Psoas muscle (tissue), 8 donors: Measurements from ENCODE around the gene CD69. TPM values are rescaled to one million over a fixed set of nuclear protein-coding genes. Genes with fewer than 3 reads are reported as not detected.

Experiments
- ATAC-seq, 4 donors: fragments of 200-7000 bp; cut with Tn5 transposase; one replicate each; pipeline ENCODE4 v1.9.1; 2020; ENCODE audit warnings: moderate library complexity in 3 of 4, mild to moderate bottlenecking in 2 of 4
- DNase-seq, 2 donors: peaks; one replicate each; pipeline ENCODE4 v3.0.0-alpha.2; 2020
- H3K27ac ChIP-seq: fragments of 200-600 bp; one replicate; pipeline ENCODE4 v1.8.0; 2022
- H3K27me3 ChIP-seq, 3 donors: fragments of 200-600 bp in 1 of 3; one replicate each; pipeline versions ENCODE4 v1.6.1 to v1.8.0; 2013 to 2022; ENCODE audit warnings: low read length in 2 of 3, mild to moderate bottlenecking in 2 of 3, moderate library complexity in 1 of 3; ENCODE audit not compliant: insufficient read depth in 3 of 3
- H3K36me3 ChIP-seq, 2 donors: fragments of 200-600 bp in 1 of 2; one replicate each; pipeline versions ENCODE4 v1.6.1 to v1.8.0; 2013 to 2022; ENCODE audit warnings: low read depth in 1 of 2, mild to moderate bottlenecking in 1 of 2, moderate library complexity in 1 of 2; ENCODE audit not compliant: insufficient read depth in 1 of 2
- H3K4me1 ChIP-seq: fragments of 200-600 bp; one replicate; pipeline ENCODE4 v1.8.0; 2022
- H3K4me3 ChIP-seq: fragments of 200-600 bp; one replicate; pipeline ENCODE4 v1.8.0; 2022; ENCODE audit warnings: mild to moderate bottlenecking
- H3K9me3 ChIP-seq: fragments of 200-600 bp; one replicate; pipeline ENCODE4 v1.8.0; 2022
- WGBS, 3 donors: extraction: QIAGEN DNeasy Blood & Tissue Kit; methylation state at CpG; one replicate each; pipeline versions ENCODE4 v1.1.6 to v1.1.7; 2013; 5-methylcytosine and 5-hydroxymethylcytosine counted together
- intact Hi-C, 2 donors: fragments of 100-400 bp; cut with DNase I; formaldehyde crosslinking; loops; one replicate each; pipeline versions ENCODE4 v1.11.0 to v1.14.2; 2022
- polyA plus RNA-seq, 3 donors: library from polyadenylated mRNA; stranded (reverse); fragments of 200-250 nt; gene quantifications; one replicate each; pipeline ENCODE4 v1.2.3, GENCODE V29; 2013
- total RNA-seq, 4 donors: library from RNA; stranded (reverse); fragmentation: NEBNext Ultra II Directional in 2 of 4; extraction: Animal tissue kit (Norgen Biotek cat#: 25700) in 2 of 4; gene quantifications; one replicate each; pipeline versions ENCODE4 v1.2.1 to v1.2.4, GENCODE V29; 2021 to 2023
- TF ChIP-seq, protein P1 (sequence below): fragments of 200-600 bp; IDR thresholded peaks from one replicate; pipeline ENCODE4 v1.8.0; 2022; ENCODE audit warnings: antibody characterized with exemption
- donor health status: healthy with polysubstance abuse.
- donor health status: DM: no; HTN: no; CAD: no; lungs with moderate emphysema.
- donor health status: Bipolar disorder and iron deficiency.
- donor health status: healthy.
- donor health status: DM: yes; HTN: yes; CAD: no.
- donor health status: DM: no; HTN: no; CAD: no.
- donor health status: DM: no; HTN: no; CAD: no.
- donor health status: DM: yes; HTN: yes; CAD: no.

CD69 gene
- total and polyA plus RNA-seq, 7 donors = 0.13 to 1.1 (median 0.49) TPM

DNA sequence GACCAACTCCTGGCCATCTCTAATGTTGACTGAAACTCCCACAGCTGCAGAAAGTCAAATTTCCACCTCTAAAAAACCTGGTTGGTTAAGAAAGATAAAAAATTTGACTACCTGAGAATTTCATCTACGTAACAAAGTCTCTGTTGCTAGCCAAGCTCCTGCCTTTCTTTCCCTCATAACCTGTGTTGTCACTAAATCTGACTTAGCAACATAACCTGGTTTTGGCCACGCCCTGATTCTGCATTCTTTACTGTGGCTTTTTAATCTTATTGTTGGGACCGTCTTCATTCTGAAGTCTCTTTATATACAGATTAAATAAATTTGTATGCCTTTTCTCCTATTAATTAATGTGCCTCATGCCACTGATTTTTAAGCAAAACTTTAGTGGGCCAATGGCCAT, 16.1 kb upstream of the CD69 start:
- no peak overlapping the region for H3K4me3 ChIP-seq
- no peaks in the 10 kb centered on the region for H3K36me3 ChIP-seq
- TF ChIP-seq, protein P1, sequence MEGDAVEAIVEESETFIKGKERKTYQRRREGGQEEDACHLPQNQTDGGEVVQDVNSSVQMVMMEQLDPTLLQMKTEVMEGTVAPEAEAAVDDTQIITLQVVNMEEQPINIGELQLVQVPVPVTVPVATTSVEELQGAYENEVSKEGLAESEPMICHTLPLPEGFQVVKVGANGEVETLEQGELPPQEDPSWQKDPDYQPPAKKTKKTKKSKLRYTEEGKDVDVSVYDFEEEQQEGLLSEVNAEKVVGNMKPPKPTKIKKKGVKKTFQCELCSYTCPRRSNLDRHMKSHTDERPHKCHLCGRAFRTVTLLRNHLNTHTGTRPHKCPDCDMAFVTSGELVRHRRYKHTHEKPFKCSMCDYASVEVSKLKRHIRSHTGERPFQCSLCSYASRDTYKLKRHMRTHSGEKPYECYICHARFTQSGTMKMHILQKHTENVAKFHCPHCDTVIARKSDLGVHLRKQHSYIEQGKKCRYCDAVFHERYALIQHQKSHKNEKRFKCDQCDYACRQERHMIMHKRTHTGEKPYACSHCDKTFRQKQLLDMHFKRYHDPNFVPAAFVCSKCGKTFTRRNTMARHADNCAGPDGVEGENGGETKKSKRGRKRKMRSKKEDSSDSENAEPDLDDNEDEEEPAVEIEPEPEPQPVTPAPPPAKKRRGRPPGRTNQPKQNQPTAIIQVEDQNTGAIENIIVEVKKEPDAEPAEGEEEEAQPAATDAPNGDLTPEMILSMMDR = no peak
- 72 to 79% (median 79%) methylated on average over 3 of the region's 3 CpGs for WGBS, 3 donors
- H3K27ac ChIP-seq = no peak overlapping the region
- intact Hi-C loops = no loop called here
- H3K9me3 ChIP-seq = no peaks in the 10 kb centered on the region
- no peaks in the 10 kb centered on the region for H3K4me1 ChIP-seq
- ATAC-seq (no peak), DNase-seq (no peak)
- H3K27me3 ChIP-seq = no peaks in the 10 kb centered on the region

DNA sequence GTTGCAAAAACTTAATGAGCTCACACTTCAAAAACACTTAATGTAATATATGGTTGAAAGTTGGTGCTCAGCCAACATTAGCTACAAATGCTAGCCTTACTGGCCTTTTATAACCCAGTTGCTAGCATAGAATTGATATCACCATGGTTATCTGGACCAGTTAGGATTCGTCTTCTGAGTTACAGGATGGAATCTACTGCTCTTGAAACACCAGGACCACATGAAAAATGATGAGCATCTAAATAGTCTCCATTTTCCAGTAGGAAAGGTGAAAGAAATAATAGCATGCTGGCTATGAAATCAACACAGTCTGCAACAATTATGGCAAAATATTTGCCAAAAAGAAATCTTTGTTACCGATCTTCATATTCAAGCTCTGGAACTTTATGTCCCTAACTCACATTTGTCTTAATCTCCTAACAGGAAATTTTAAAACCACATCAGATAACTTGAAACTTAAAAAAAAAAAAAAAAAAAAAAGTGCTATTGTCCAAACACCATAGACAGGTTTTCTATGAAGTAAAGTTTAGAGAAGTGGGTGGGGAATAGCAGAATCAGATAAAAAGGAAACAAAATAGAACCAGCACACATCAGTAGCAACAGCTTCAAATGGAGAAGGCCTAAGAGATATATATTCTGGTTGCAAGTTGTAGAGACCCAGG, 12.6 kb upstream of the CD69 start:
- no peak overlapping the region for H3K27ac ChIP-seq
- no peak for ATAC-seq
- no peak overlapping the region for H3K4me3 ChIP-seq
- H3K27me3 ChIP-seq = no peaks in the 10 kb centered on the region
- H3K36me3 ChIP-seq = no peaks in the 10 kb centered on the region
- WGBS, 3 donors = 65 to 81% (median 78%) methylated on average over 2 of the region's 2 CpGs
- DNase-seq = no peak
- H3K4me1 ChIP-seq = no peaks in the 10 kb centered on the region
- TF ChIP-seq, protein P1 = no peak
- H3K9me3 ChIP-seq = no peaks in the 10 kb centered on the region
- intact Hi-C loops = no loop called here

DNA sequence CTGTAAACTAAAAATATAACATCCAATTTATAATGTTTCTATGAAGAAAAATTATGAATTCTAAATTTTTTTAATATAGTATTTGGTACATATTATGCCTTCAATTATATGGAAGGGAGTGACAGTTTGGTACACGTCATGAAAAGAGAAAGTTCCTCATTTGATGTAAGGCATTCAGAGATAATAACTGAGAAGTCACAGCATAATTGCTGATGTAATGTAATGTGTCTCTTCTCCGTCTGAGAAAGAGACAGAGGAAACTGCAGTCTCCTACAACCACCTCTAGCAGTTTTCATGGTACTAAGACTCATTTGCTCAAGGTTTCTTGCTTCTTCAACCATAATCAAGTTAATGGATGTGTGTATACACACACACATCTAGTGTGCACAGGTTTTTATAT, 2.3 kb upstream of the CD69 start:
- no peaks in the 10 kb centered on the region for H3K4me1 ChIP-seq
- TF ChIP-seq, protein P1 = no peak
- WGBS, 3 donors = 43 to 50% (median 44%) methylated on average over 2 of the region's 2 CpGs
- H3K27me3 ChIP-seq = no peaks in the 10 kb centered on the region
- DNase-seq (no peak), ATAC-seq (no peak)
- no peaks in the 10 kb centered on the region for H3K9me3 ChIP-seq
- no peak overlapping the region for H3K4me3 ChIP-seq
- intact Hi-C loops = no loop called here
- no peak overlapping the region for H3K27ac ChIP-seq
- H3K36me3 ChIP-seq = no peaks in the 10 kb centered on the region

DNA sequence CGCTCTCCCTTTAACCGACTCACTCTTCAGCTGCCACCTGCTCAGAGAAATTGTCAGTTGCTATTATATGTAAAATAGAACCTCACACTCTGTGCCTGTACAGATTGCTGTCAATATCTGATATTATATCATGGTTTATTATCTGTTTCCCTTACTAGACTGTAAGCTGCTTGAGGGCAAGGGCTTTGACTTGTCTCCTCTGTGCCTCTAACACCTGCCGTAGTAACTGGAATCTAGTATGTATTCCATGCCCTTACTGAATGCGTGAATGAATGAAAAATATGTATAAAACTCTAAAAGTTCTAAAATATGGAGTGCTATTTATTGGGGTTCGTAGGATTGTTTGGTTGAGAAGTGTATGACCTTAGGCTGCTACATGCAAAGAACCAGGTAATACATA, 1.7 kb upstream of the CD69 start:
- no peak overlapping the region for H3K4me3 ChIP-seq
- ATAC-seq = no peak
- DNase-seq = no peak
- intact Hi-C loops = no loop called here
- TF ChIP-seq, protein P1 = no peak
- H3K27ac ChIP-seq = no peak overlapping the region
- no peaks in the 10 kb centered on the region for H3K36me3 ChIP-seq
- no peaks in the 10 kb centered on the region for H3K4me1 ChIP-seq
- 91 to 93% (median 91%) methylated on average over 5 of the region's 5 CpGs for WGBS, 3 donors
- H3K27me3 ChIP-seq = no peaks in the 10 kb centered on the region
- no peaks in the 10 kb centered on the region for H3K9me3 ChIP-seq

DNA sequence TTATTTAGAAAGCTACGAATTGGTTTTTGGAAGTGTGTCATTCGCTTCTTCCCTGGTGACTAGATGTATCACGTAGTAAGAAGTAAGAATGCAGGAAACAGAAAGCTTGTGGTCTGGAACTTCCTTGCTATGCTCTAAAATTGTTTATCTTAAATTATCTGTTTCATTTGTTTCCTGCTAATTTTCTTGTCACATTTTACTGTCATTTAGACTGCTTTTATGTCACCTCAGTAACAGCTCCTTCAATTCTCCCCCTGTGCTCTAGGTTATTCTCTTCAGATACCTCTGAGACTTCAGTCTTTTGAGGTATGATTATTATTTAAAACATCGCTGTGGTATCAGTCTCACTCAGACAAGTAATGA, 699 bp upstream of the CD69 start:
- Histone ChIP-seq H3K4me1 (no peaks in the 10 kb centered on the region), H3K9me3 (no peaks in the 10 kb centered on the region), H3K27me3 (no peaks in the 10 kb centered on the region), H3K36me3 (no peaks in the 10 kb centered on the region), H3K27ac (no peak overlapping the region), H3K4me3 (no peak overlapping the region)
- WGBS, 3 donors = 65 to 73% (median 67%) methylated on average over 4 of the region's 4 CpGs
- no peak for ATAC-seq
- no peak for DNase-seq
- intact Hi-C loops = no loop called here
- TF ChIP-seq, protein P1 = no peak
